ENCODE results near the gene ADAM10. TPM values are rescaled to one million over a fixed set of nuclear protein-coding genes. Genes with fewer than 3 reads are reported as not detected.
"Not testable (repeated sequence)": the region's sequence is repeated elsewhere in the genome, so short reads cannot be mapped to it uniquely, and the experiment has no call there.

Gene ADAM10
- total RNA-seq, 2 experiments from 2014 or later, result 61.9 to 103 TPM

DNA sequence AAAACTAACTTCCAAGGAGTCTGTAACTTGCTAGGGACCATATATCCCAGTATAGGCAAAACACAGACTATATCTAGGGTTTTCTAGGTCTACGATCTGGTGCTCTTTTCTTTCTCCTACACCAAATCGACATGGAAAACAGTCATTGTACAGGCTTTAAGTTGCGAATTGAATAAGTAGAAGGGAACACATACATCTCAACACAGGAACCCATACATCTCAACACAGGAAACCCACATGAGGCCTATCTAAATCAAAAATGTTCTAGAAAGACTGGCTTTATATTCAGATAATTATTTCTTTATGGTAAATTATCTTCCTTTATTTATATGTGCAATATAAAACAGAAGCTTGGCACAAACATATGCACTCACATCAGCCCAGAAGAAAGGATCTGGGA, 126.6 kb downstream of the ADAM10 start:
- H3K36me3 ChIP-seq (ENCODE audit: insufficient read depth, low read length), result peaks cover 67% of the 10 kb centered on the region
- no peaks in the 10 kb centered on the region for H3K9me2 ChIP-seq (ENCODE audit: insufficient read depth, low read length)
- no peak overlapping the region for H3K4me3 ChIP-seq (ENCODE audit: low read depth, low read length, poor library complexity, severe bottlenecking)
- no peaks in the 10 kb centered on the region for H3K79me2 ChIP-seq (ENCODE audit: insufficient read depth, low read depth, low read length)
- TF ChIP-seq CTCF (conservative IDR thresholded peaks at IDR 0.05; ENCODE audit: low read length), result no peak
- CTCF ChIA-PET (ENCODE audit: unreplicated experiment), result no interaction called here
- no peak for DNase-seq (ENCODE audit: low spot score)
- no peaks in the 10 kb centered on the region for H3K4me1 ChIP-seq (ENCODE audit: insufficient read depth, low read length, poor library complexity, severe bottlenecking)
- no TSS peak for BruUV-seq (replicated peaks)
- H2AFZ ChIP-seq (ENCODE audit: low read length), result no peak overlapping the region
- no peaks in the 10 kb centered on the region for H4K20me1 ChIP-seq (ENCODE audit: insufficient read depth, low read length)
- peaks cover 5% of the 10 kb centered on the region; the same call in 1 of the 2 replicates for H3K9me3 ChIP-seq (ENCODE audit: low read length)
- no peak overlapping the region for H3K27ac ChIP-seq (ENCODE audit: low read depth, low read length, poor library complexity, severe bottlenecking)
- no peak overlapping the region for H3K4me2 ChIP-seq (ENCODE audit: low read length)
- intact Hi-C loops (cut with micrococcal nuclease; ENCODE audit: unreplicated experiment), result no loop called here
- POLR2A ChIA-PET, result no interaction called here

DNA sequence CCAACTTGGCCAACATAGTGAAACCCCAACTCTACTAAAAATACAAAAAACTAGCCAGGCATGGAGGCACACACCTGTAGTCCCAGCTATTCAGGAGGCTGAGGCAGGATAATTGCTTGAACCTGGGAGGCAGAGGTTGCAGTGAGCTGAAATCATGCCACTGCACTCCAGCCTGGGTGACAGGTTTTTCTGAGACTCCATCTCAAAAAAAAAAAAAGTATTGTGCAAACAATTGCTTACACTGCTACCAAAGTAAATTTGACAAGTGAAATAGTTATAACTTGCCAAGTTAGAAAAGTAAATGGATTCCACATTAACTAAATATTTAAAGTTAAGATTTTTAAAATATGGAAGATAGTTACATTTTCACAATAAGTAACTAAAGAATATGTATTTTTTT, 129.2 kb downstream of the ADAM10 start:
- BruUV-seq (replicated peaks); intact Hi-C loops (cut with micrococcal nuclease; ENCODE audit: unreplicated experiment); H3K4me2 ChIP-seq (ENCODE audit: low read length); H4K20me1 ChIP-seq (ENCODE audit: insufficient read depth, low read length); H3K79me2 ChIP-seq (ENCODE audit: insufficient read depth, low read depth, low read length); H3K4me1 ChIP-seq (ENCODE audit: insufficient read depth, low read length, poor library complexity, severe bottlenecking); CTCF ChIA-PET (ENCODE audit: unreplicated experiment); H3K9me2 ChIP-seq (ENCODE audit: insufficient read depth, low read length); H3K9me3 ChIP-seq (ENCODE audit: low read length); DNase-seq (ENCODE audit: low spot score); H3K27ac ChIP-seq (ENCODE audit: low read depth, low read length, poor library complexity, severe bottlenecking); H2AFZ ChIP-seq (ENCODE audit: low read length); H3K4me3 ChIP-seq (ENCODE audit: low read depth, low read length, poor library complexity, severe bottlenecking): not testable (repeated sequence)
- POLR2A ChIA-PET, result interaction anchor here (1.0 kb wide), 1 partner anchor 9 kb away, joined by 4 read pairs; no protein-coding TSS in a partner anchor
- peaks cover 62% of the 10 kb centered on the region for H3K36me3 ChIP-seq (ENCODE audit: insufficient read depth, low read length)

GRCh38 chr15:58616171-58616570, 133.3 kb downstream of the ADAM10 start:
- Histone ChIP-seq H3K36me3 (ENCODE audit: insufficient read depth, low read length) (peaks cover 75% of the 10 kb centered on the region), H3K79me2 (ENCODE audit: insufficient read depth, low read depth, low read length) (no peaks in the 10 kb centered on the region), H3K4me3 (ENCODE audit: low read depth, low read length, poor library complexity, severe bottlenecking) (no peak overlapping the region), H2AFZ (ENCODE audit: low read length) (no peak overlapping the region), H4K20me1 (ENCODE audit: insufficient read depth, low read length) (no peaks in the 10 kb centered on the region), H3K9me2 (ENCODE audit: insufficient read depth, low read length) (no peaks in the 10 kb centered on the region), H3K9me3 (ENCODE audit: low read length) (peaks cover 12% of the 10 kb centered on the region; the same call in 1 of the 2 replicates), H3K27ac (ENCODE audit: low read depth, low read length, poor library complexity, severe bottlenecking) (no peak overlapping the region), H3K4me1 (ENCODE audit: insufficient read depth, low read length, poor library complexity, severe bottlenecking) (no peaks in the 10 kb centered on the region), H3K4me2 (ENCODE audit: low read length) (no peak overlapping the region)
- intact Hi-C loops (cut with micrococcal nuclease; ENCODE audit: unreplicated experiment), result no loop called here
- TF ChIP-seq CTCF (conservative IDR thresholded peaks at IDR 0.05; ENCODE audit: low read length) (no peak), EZH2phosphoT487 (IDR thresholded peaks at IDR 0.05; ENCODE audit: borderline replicate concordance, low read depth, low read length) (no peak)
- ChIA-PET POLR2A (interaction anchor here (0.6 kb wide), 1 partner anchor 58 kb away, joined by 3 read pairs; no protein-coding TSS in a partner anchor), CTCF (ENCODE audit: unreplicated experiment) (no interaction called here)
- BruUV-seq (replicated peaks), result no TSS peak
- DNase-seq (ENCODE audit: low spot score), result no peak
